SK-N-MC (cell line): ENCODE results near the gene DTX3.
"Not testable (repeated sequence)": the region's sequence is repeated elsewhere in the genome, so short reads cannot be mapped to it uniquely, and the experiment has no call there.

Experiments
- EZH2 ChIP-seq: fragments of 200-600 bp; sonication (generic); IDR thresholded peaks from one replicate; pipeline ENCODE4 v1.6.1; 2017; ENCODE audit warnings: antibody characterized with exemption
- FOXP2 ChIP-seq: optimal IDR thresholded peaks from 2 replicates; pipeline ENCODE3; 2011; ENCODE audit warnings: mild to moderate bottlenecking, moderate library complexity; ENCODE audit not compliant: insufficient read depth; ENCODE audit errors: extremely low read length, control extremely low read depth
- POLR2AphosphoS5 ChIP-seq: IDR thresholded peaks from 2 replicates; pipeline ENCODE4 v1.6.1; 2012; ENCODE audit warnings: mild to moderate bottlenecking, low read depth, low read length, borderline replicate concordance

GRCh38 chr12:57570438-57570837 lies 34.2 kb upstream of the DTX3 start:
- not testable (repeated sequence) for TF ChIP-seq POLR2AphosphoS5, EZH2, FOXP2
